Common myeloid progenitor, CD34-positive (primary cell): ENCODE results near the gene FAM20B.

Experiments used
- CTCF ChIA-PET: fragments of 350-600 bp; sonication (Branson Sonifier 250); formaldehyde crosslinking; loops from one replicate; lab custom pipeline; 2021; ENCODE audit warnings: antibody characterized with exemption; lab: Charles Lee
- POLR2A ChIA-PET: fragments of 350-600 bp; sonication (Branson Sonifier 250); formaldehyde crosslinking; loops from one replicate; lab custom pipeline; 2021; ENCODE audit warnings: antibody characterized with exemption; lab: Charles Lee
- DNase-seq, 3 donors: peaks; one replicate each; pipeline versions ENCODE4 v3.0.0 to v3.0.0-alpha.2; 2013
- H3K27ac ChIP-seq, 2 experiments: 1 replicate in 1 of 2; 2 replicates in 1 of 2; pipeline ENCODE4 v1.7.0; 2013; ENCODE audit warnings: inconsistent platforms in 2 of 2, low read length in 2 of 2, mild to moderate bottlenecking in 2 of 2, low read depth in 1 of 2, moderate library complexity in 1 of 2; ENCODE audit not compliant: severe bottlenecking in 2 of 2, insufficient read depth in 1 of 2, poor library complexity in 1 of 2
- H3K27me3 ChIP-seq, 5 experiments: replicated peaks in 2 of 5; 1 replicate in 3 of 5; 2 replicates in 2 of 5; pipeline versions ENCODE4 v1.6.1 to v1.7.0; 2013; ENCODE audit warnings: low read length in 4 of 5, mild to moderate bottlenecking in 2 of 5, moderate library complexity in 2 of 5, inconsistent platforms in 1 of 5; ENCODE audit not compliant: insufficient read depth in 5 of 5, control insufficient read depth in 4 of 5
- H3K36me3 ChIP-seq, 4 experiments: 1 replicate in 2 of 4; 2 replicates in 2 of 4; pipeline versions ENCODE4 v1.6.1 to v1.7.0; 2013; ENCODE audit warnings: low read length in 3 of 4, control low read depth in 1 of 4, mild to moderate bottlenecking in 1 of 4; ENCODE audit not compliant: control insufficient read depth in 4 of 4, insufficient read depth in 4 of 4
- H3K4me1 ChIP-seq, 4 experiments: 1 replicate in 3 of 4; 2 replicates in 1 of 4; pipeline versions ENCODE4 v1.6.1 to v1.7.1; 2013; ENCODE audit warnings: low read length in 3 of 4, mild to moderate bottlenecking in 3 of 4, control low read depth in 1 of 4, inconsistent platforms in 1 of 4, moderate library complexity in 1 of 4; ENCODE audit not compliant: control insufficient read depth in 4 of 4, insufficient read depth in 4 of 4; ENCODE audit errors: control extremely low read depth in 1 of 4
- H3K4me3 ChIP-seq, 7 experiments: 1 replicate in 4 of 7; 2 replicates in 3 of 7; pipeline versions ENCODE4 v1.5.1 to v1.7.0; 2013; ENCODE audit warnings: mild to moderate bottlenecking in 7 of 7, low read length in 6 of 7, moderate library complexity in 6 of 7, inconsistent platforms in 2 of 7, low read depth in 2 of 7, control low read depth in 1 of 7; ENCODE audit not compliant: insufficient read depth in 4 of 7, control insufficient read depth in 1 of 7; ENCODE audit errors: extremely low read depth in 1 of 7
- H3K9me3 ChIP-seq, 5 experiments: 1 replicate in 4 of 5; 2 replicates in 1 of 5; pipeline versions ENCODE4 v1.6.1 to v1.7.1; 2013; ENCODE audit warnings: low read length in 4 of 5, mild to moderate bottlenecking in 2 of 5, inconsistent platforms in 1 of 5, low read depth in 1 of 5, moderate library complexity in 1 of 5; ENCODE audit not compliant: control insufficient read depth in 4 of 5, insufficient read depth in 2 of 5; ENCODE audit errors: control extremely low read depth in 1 of 5
- WGBS: methylation state at CpG from one replicate; pipeline ENCODE4 v1.1.5; 2013; ENCODE audit not compliant: insufficient coverage; 5-methylcytosine and 5-hydroxymethylcytosine counted together

FAM20B gene

DNA sequence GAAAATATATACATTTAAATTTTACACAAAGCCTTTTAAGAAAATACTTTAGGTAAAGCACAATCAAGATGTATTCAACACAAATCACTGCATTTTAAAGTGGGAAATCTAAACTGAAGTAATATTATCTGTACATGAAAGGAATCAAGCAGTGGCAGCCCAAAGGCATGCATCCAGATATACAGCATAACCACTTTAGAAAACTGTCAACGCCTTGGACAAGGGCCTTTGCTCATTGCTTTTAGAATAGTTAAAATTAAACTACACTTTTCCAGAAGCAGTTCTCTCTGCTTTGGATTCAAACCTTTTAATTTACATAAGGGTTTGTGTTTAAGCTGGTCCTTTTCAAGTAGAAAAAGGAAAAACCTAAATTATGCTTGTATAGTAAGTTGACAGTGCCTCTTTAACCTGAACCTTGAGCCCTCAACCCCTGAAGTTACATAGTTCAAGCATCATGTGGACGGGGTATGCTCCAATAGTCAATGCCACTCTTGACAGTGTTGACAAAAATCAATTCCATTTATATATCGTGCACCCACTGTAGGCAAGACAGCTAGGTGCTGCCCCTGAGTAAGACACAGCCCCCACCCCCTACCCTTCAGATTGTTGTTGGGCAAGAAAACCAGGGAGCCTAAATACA, 79.0 kb downstream of the FAM20B start:
- H3K27me3 ChIP-seq, result no peaks in the 10 kb centered on the region
- CTCF ChIA-PET, result interaction anchor here (0.8 to 2.7 kb wide), 8 partner anchors 12 to 320 kb away, joined by 3 to 8 read pairs (median 4); partner anchors contain the start of gene SOAT1
- no peak overlapping the region for H3K4me3 ChIP-seq
- no peaks in the 10 kb centered on the region for H3K4me1 ChIP-seq
- no peaks in the 10 kb centered on the region for H3K9me3 ChIP-seq
- POLR2A ChIA-PET, result no interaction called here
- 86% methylated on average over 1 of the region's 3 CpGs for WGBS
- H3K36me3 ChIP-seq, result peaks cover 0 to 47% (median 19%) of the 10 kb centered on the region in 4 experiments
- DNase-seq, result no peak
- H3K27ac ChIP-seq, result no peak overlapping the region

DNA sequence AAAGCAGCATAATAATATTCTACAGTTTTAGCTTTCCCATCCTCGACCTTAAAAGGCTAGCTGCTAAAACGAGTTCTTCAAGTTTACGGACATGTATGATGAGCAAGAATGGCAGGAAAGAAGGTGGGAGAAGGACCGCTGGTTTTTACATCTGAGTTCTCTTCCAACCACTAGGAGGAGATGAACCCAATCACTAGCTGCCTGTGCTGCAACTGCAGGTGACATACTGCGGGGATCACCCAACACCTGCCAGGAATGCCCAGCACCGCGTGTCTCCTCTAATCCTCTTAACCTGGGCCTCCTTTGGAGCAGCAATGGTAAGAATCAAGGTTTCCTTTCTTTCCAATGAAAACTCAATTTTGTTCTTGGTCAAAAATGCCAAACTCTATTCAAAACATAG, 79.7 kb downstream of the FAM20B start:
- Histone ChIP-seq H3K36me3 (peaks cover under 1 to 49% (median 26%) of the 10 kb centered on the region in 4 experiments), H3K27ac (no peak overlapping the region), H3K9me3 (no peaks in the 10 kb centered on the region), H3K4me1 (no peaks in the 10 kb centered on the region), H3K27me3 (no peaks in the 10 kb centered on the region), H3K4me3 (no peak overlapping the region)
- POLR2A ChIA-PET, result no interaction called here
- peak in 2 of 3 donors; percentile 31 to 36 for DNase-seq
- 90% methylated on average over 7 of the region's 7 CpGs for WGBS
- CTCF ChIA-PET, result interaction anchor here (0.7 to 2.7 kb wide), 12 partner anchors 11 to 567 kb away, joined by 3 to 8 read pairs (median 4); partner anchors contain the start of gene SOAT1

- POLR2A ChIA-PET, result no interaction called here
- H3K9me3 ChIP-seq, result no peaks in the 10 kb centered on the region
- WGBS, result 94% methylated on average over 8 of the region's 15 CpGs
- CTCF ChIA-PET, result interaction anchor here (0.8 to 1.9 kb wide), 4 partner anchors 13 to 262 kb away, joined by 3 to 7 read pairs (median 4); no protein-coding TSS in a partner anchor
- peak; percentile 26 to 60 (median 35) for DNase-seq
- H3K27me3 ChIP-seq, result no peaks in the 10 kb centered on the region
- no peaks in the 10 kb centered on the region for H3K4me1 ChIP-seq
- H3K36me3 ChIP-seq, result peaks cover 3 to 47% (median 32%) of the 10 kb centered on the region in 4 experiments
- no peak overlapping the region for H3K27ac ChIP-seq
- H3K4me3 ChIP-seq, result no peak overlapping the region
Measured at GRCh38 chr1:179107706-179108629, 82.3 kb downstream of the FAM20B start.

DNA sequence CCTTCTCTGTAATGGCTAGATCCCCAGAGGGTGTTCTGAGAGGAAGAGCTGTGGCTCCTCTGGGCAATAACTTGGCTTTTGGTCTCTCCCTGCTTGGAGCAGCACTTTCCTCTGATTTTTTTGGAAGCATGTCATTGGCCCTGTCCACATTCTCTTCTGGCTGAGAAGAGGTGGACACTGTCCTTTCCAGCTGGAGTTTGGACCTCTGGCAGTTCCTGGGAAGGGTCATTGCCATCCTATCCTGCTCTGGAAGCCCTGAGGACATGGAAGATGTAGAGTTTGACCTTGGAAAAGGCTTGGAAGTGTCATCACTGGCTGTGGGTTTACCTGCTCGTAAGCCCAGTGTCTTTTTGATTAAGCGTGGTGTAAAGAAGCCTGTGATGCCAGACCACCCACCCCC, 83.0 kb downstream of the FAM20B start:
- 100% methylated on average over 1 of the region's 2 CpGs for WGBS
- peaks cover 5 to 48% (median 31%) of the 10 kb centered on the region in 4 experiments for H3K36me3 ChIP-seq

DNA sequence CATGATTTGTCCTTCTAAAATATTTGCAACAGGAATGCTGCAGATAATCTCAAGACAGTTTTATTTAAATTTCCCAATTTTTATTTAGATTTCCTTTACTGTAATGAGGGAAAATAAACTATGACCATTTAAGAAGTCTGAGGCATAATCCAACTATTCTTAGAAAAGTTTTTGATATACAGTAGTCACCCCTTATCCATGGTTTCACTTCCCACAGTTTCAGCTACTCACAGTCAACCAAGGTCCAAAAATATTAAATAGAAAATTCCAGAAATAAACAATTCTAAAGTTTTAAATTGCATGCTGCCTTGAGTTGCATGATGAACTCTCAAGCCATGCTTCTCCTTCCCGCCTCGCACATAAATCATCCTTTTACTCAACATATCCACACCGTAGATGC, 89.5 kb downstream of the FAM20B start:
- Histone ChIP-seq H3K4me3 (no peak overlapping the region), H3K27me3 (no peaks in the 10 kb centered on the region), H3K4me1 (no peaks in the 10 kb centered on the region), H3K9me3 (no peaks in the 10 kb centered on the region), H3K27ac (no peak overlapping the region), H3K36me3 (peaks cover 7 to 41% (median 26%) of the 10 kb centered on the region in 4 experiments)
- 89% methylated on average over 3 of the region's 3 CpGs for WGBS
- ChIA-PET POLR2A (no interaction called here), CTCF (interaction anchor here (0.6 to 1.2 kb wide), 3 partner anchors 115 to 176 kb away, joined by 3 to 5 read pairs (median 3); no protein-coding TSS in a partner anchor)
- DNase-seq, result no peak

More for the DNA sequence above, 83.0 kb downstream of the FAM20B start:
- ChIA-PET POLR2A (no interaction called here), CTCF (interaction anchor here (0.8 to 1.9 kb wide), 4 partner anchors 12 to 262 kb away, joined by 3 to 6 read pairs (median 4); no protein-coding TSS in a partner anchor)
- DNase-seq, result no peak
- Histone ChIP-seq H3K27ac (no peak overlapping the region), H3K4me1 (no peaks in the 10 kb centered on the region), H3K9me3 (no peaks in the 10 kb centered on the region), H3K27me3 (no peaks in the 10 kb centered on the region), H3K4me3 (no peak overlapping the region)

DNA sequence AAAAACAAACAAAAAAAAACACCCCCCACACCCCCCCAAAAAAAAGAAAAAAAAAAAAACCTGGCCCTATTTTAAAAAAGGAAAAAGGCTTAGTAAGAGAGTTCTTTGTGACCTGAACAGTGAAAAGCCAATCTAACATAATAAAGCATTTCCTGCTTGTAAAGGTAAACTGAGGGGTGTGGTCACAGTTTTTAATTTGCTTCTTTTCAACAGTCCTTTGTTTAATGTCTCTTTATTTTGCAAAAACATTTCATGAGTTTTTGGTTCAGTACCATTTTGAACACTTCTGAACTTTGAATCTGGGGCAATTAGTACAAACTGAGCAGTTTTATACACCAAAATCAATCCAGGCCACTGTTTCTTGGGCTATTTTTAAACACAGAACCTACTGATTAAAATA, 93.8 kb downstream of the FAM20B start:
- H3K4me1 ChIP-seq, result no peaks in the 10 kb centered on the region
- ChIA-PET CTCF (interaction anchor here (0.7 to 5.4 kb wide), 12 partner anchors 10 to 252 kb away, joined by 3 to 45 read pairs (median 5); partner anchors contain the start of gene SOAT1), POLR2A (no interaction called here)
- peaks cover 2 to 37% (median 17%) of the 10 kb centered on the region in 4 experiments for H3K36me3 ChIP-seq
- H3K27ac ChIP-seq, result no peak overlapping the region
- no peaks in the 10 kb centered on the region for H3K9me3 ChIP-seq
- H3K4me3 ChIP-seq, result no peak overlapping the region
- H3K27me3 ChIP-seq, result no peaks in the 10 kb centered on the region
- no peak for DNase-seq
